HepG2 (cell line): Measurements from ENCODE around the gene NTN5. TPM values are rescaled to one million over a fixed set of nuclear protein-coding genes. Genes with fewer than 3 reads are reported as not detected.

Source experiments
- CC2D1A ChIP-seq: sonication (generic); formaldehyde crosslinking; IDR thresholded peaks from 2 replicates; pipeline ENCODE4 v1.8.1; 2023; ENCODE audit warnings: mild to moderate bottlenecking, missing genetic modification reagents
- CSRNP2 ChIP-seq: sonication (generic); formaldehyde crosslinking; conservative IDR thresholded peaks from 2 replicates; pipeline ENCODE4 v1.8.0; 2022; ENCODE audit warnings: low read depth, missing genetic modification reagents
- DNMT1 ChIP-seq: sonication (generic); formaldehyde crosslinking; IDR thresholded peaks from 2 replicates; pipeline ENCODE4 v1.5.1; 2020; ENCODE audit warnings: mild to moderate bottlenecking, missing genetic modification reagents
- FOXC1 ChIP-seq: sonication (generic); formaldehyde crosslinking; IDR thresholded peaks from 2 replicates; pipeline ENCODE4 v1.8.0; 2022; ENCODE audit warnings: mild to moderate bottlenecking, missing genetic modification reagents, borderline replicate concordance
- HHEX ChIP-seq: IDR thresholded peaks from 2 replicates; pipeline ENCODE4 v1.6.1; 2016; ENCODE audit warnings: control low read depth
- JUND ChIP-seq: sonication (generic); formaldehyde crosslinking; IDR thresholded peaks from 2 replicates; pipeline ENCODE4 v1.8.0; 2022; ENCODE audit warnings: mild to moderate bottlenecking, missing genetic modification reagents
- KDM3A ChIP-seq: IDR thresholded peaks from 2 replicates; pipeline ENCODE4 v1.6.1; 2018; ENCODE audit warnings: low read depth, missing compliant biosample characterization
- MAF1 ChIP-seq: sonication (generic); formaldehyde crosslinking; IDR thresholded peaks from 2 replicates; pipeline ENCODE4 v1.5.0; 2020; ENCODE audit warnings: missing genetic modification reagents, borderline replicate concordance
- NCOR1 ChIP-seq: fragments of 200-600 bp; sonication (generic); IDR thresholded peaks from 2 replicates; pipeline ENCODE4 v1.7.0; 2017; ENCODE audit warnings: antibody characterized with exemption, low read length, borderline replicate concordance
- RAD51 ChIP-seq: fragments of 450-650 bp; IDR thresholded peaks from 2 replicates; pipeline ENCODE4 v1.6.1; 2016; ENCODE audit warnings: borderline replicate concordance
- SNRNP70 ChIP-seq: fragments of 200-400 bp; formaldehyde crosslinking; IDR thresholded peaks from 2 replicates; pipeline ENCODE4 v1.6.1; 2017; ENCODE audit warnings: mild to moderate bottlenecking, low read depth, low read length, moderate library complexity
- SP140L ChIP-seq: sonication (generic); formaldehyde crosslinking; IDR thresholded peaks from 2 replicates; pipeline ENCODE4 v1.4.0; 2020; ENCODE audit warnings: missing genetic modification reagents, borderline replicate concordance
- TAF1 ChIP-seq: sonication (generic); formaldehyde crosslinking; IDR thresholded peaks from 2 replicates; pipeline ENCODE4 v1.4.0; 2020; ENCODE audit warnings: missing genetic modification reagents
- TAF15 ChIP-seq: fragments of 200-400 bp; formaldehyde crosslinking; IDR thresholded peaks from one replicate; pipeline ENCODE4 v1.6.1; 2018; ENCODE audit warnings: mild to moderate bottlenecking, low read depth, low read length; ENCODE audit not compliant: poor library complexity, severe bottlenecking
- ZBTB37 ChIP-seq: sonication (generic); formaldehyde crosslinking; IDR thresholded peaks from 2 replicates; pipeline ENCODE4 v1.4.0; 2020; ENCODE audit warnings: mild to moderate bottlenecking, missing genetic modification reagents
- ZFX ChIP-seq: sonication (generic); formaldehyde crosslinking; IDR thresholded peaks from 2 replicates; pipeline ENCODE4 v1.4.0; 2020; ENCODE audit warnings: mild to moderate bottlenecking, low read depth, missing genetic modification reagents, moderate library complexity
- ZNF124 ChIP-seq: sonication (generic); formaldehyde crosslinking; IDR thresholded peaks from 2 replicates; pipeline ENCODE4 v1.4.0; 2020; ENCODE audit warnings: missing genetic modification reagents
- ZNF383 ChIP-seq: sonication (generic); formaldehyde crosslinking; IDR thresholded peaks from 2 replicates; pipeline ENCODE4 v1.4.0; 2020; ENCODE audit warnings: missing genetic modification reagents, mild to moderate bottlenecking, borderline replicate concordance
- ZNF451 ChIP-seq: sonication (generic); formaldehyde crosslinking; IDR thresholded peaks from 2 replicates; pipeline ENCODE4 v1.5.0; 2020; ENCODE audit warnings: mild to moderate bottlenecking, missing genetic modification reagents
- ZNF709 ChIP-seq: sonication (generic); formaldehyde crosslinking; IDR thresholded peaks from 2 replicates; pipeline ENCODE4 v1.5.0; 2020; ENCODE audit warnings: mild to moderate bottlenecking, missing genetic modification reagents
- polyA plus RNA-seq, 8 experiments: library from polyadenylated mRNA; depleted of rRNA in 3 of 8; stranded (reverse) in 7 of 8; unstranded in 1 of 8; fragments of >200 nt; fragmentation: Illumina TruSeq in 4 of 8; extraction: Trizol in 4 of 8; gene quantifications; 2 replicates each; pipeline versions ENCODE4 v1.2.1 to v1.2.3, GENCODE V29; 2011 to 2016; ENCODE audit warnings: low read depth in 4 of 8, missing spikeins in 1 of 8, mixed read lengths in 1 of 8; ENCODE audit not compliant: insufficient read depth in 1 of 8
- total RNA-seq, 5 experiments: library from RNA; depleted of rRNA; stranded (reverse); fragments of >200 nt; fragmentation: Illumina TruSeq; extraction: Trizol; gene quantifications; 2 replicates each; pipeline ENCODE4 v1.2.3, GENCODE V29; 2016; ENCODE audit warnings: low read depth in 1 of 5
- TF ChIP-seq, protein P1 (sequence below), 2 experiments: sonication (generic) in 1 of 2; formaldehyde crosslinking in 1 of 2; IDR thresholded peaks; 2 replicates each; pipeline versions ENCODE4 v1.4.0 to v1.6.1; 2018 to 2020; ENCODE audit warnings: missing genetic modification reagents in 2 of 2, borderline replicate concordance in 1 of 2, low read depth in 1 of 2, mild to moderate bottlenecking in 1 of 2, missing biosample characterization in 1 of 2
- TF ChIP-seq, protein P2 (sequence below): IDR thresholded peaks from 2 replicates; pipeline ENCODE4 v1.6.1; 2016; ENCODE audit warnings: mild to moderate bottlenecking

Gene NTN5
- total and polyA plus RNA-seq, 2 of the 13 experiments (the other 11 are each of a cell fraction or from before 2014, with no cell fraction given): 0.05 TPM; not detected in 1

DNA sequence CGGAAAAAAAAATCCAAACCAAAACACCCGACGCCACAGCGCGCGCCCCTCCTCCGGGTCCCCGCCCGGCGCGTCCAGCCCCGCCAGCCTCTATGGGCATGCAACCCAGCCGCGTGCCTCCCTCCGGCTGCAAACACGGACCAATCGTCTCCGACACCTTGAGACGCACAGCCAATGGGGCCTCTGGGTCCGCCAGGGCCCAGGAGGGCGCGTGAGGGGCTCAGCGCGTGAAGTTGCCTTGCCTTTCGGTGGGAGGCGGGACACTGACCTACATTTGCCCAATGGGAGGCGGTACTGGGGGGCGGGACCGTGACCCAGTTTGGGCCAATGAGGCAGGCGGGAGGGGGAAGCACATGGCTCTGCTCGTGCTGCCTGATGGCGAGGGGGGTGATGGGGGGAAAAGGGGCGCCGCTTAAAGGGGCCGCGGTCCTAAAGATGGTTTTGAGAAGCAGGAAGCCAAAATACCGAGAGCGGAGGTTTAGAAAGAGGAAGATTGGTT is 35.3 kb downstream of the NTN5 start (continued):
- peak; percentile 19; the same call in 1 of the 2 replicates for TF ChIP-seq NCOR1
- TF ChIP-seq ZNF383 (CRISPR knock-in tag): no peak
- TF ChIP-seq KDM3A (CRISPR knock-in tag): no peak
- no peak for TF ChIP-seq SNRNP70
- TF ChIP-seq RAD51: peak; percentile 45; the same call in 1 of the 2 replicates
- TF ChIP-seq, protein P1, sequence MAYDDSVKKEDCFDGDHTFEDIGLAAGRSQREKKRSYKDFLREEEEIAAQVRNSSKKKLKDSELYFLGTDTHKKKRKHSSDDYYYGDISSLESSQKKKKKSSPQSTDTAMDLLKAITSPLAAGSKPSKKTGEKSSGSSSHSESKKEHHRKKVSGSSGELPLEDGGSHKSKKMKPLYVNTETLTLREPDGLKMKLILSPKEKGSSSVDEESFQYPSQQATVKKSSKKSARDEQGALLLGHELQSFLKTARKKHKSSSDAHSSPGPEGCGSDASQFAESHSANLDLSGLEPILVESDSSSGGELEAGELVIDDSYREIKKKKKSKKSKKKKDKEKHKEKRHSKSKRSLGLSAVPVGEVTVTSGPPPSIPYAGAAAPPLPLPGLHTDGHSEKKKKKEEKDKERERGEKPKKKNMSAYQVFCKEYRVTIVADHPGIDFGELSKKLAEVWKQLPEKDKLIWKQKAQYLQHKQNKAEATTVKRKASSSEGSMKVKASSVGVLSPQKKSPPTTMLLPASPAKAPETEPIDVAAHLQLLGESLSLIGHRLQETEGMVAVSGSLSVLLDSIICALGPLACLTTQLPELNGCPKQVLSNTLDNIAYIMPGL (CRISPR knock-in tag; IDR thresholded peaks at IDR 0.05; ENCODE audit: borderline replicate concordance in 1 of 2, low read depth in 1 of 2): peak in 1 of 2 experiments; percentile 57; a peak in 2 of 4 replicates
- TF ChIP-seq FOXC1 (CRISPR knock-in tag): no peak; the same call in 1 of the 2 replicates
- no peak for TF ChIP-seq HHEX
- no peak for TF ChIP-seq CC2D1A (CRISPR knock-in tag)
- TF ChIP-seq ZNF124: no peak
- TF ChIP-seq TAF15: peak; percentile 58
- TF ChIP-seq TAF1 (CRISPR knock-in tag): peak; percentile 35; the same call in 1 of the 2 replicates
- no peak for TF ChIP-seq JUND (CRISPR knock-in tag)
- TF ChIP-seq, protein P2, sequence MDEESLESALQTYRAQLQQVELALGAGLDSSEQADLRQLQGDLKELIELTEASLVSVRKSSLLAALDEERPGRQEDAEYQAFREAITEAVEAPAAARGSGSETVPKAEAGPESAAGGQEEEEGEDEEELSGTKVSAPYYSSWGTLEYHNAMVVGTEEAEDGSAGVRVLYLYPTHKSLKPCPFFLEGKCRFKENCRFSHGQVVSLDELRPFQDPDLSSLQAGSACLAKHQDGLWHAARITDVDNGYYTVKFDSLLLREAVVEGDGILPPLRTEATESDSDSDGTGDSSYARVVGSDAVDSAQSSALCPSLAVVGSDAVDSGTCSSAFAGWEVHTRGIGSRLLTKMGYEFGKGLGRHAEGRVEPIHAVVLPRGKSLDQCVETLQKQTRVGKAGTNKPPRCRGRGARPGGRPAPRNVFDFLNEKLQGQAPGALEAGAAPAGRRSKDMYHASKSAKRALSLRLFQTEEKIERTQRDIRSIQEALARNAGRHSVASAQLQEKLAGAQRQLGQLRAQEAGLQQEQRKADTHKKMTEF (CRISPR knock-in tag): peak; percentile 91
- no peak for TF ChIP-seq CSRNP2 (CRISPR knock-in tag)
- no peak for TF ChIP-seq SP140L (CRISPR knock-in tag)
- no peak; the same call in 1 of the 2 replicates for TF ChIP-seq ZNF451 (CRISPR knock-in tag)
- peak; percentile 44; the same call in 1 of the 2 replicates for TF ChIP-seq ZNF709 (CRISPR knock-in tag)
- no peak for TF ChIP-seq MAF1 (CRISPR knock-in tag)
- no peak for TF ChIP-seq ZBTB37 (CRISPR knock-in tag)
- no peak for TF ChIP-seq DNMT1
- no peak for TF ChIP-seq ZFX (CRISPR knock-in tag)
